ENCODE data around the gene FGF14. TPM values are rescaled to one million over a fixed set of nuclear protein-coding genes. Genes with fewer than 3 reads are reported as not detected.

FGF14 gene
- total and polyA plus RNA-seq, 2 of the 4 experiments (the other 2 are of a cell fraction) = under 0.01 TPM; not detected in 1

GRCh38 chr13:102195566-102196462, 206.0 kb downstream of the FGF14 start:
- Histone ChIP-seq H3K27me3 (ENCODE audit: control insufficient read depth, insufficient read depth, low read length) (no peaks in the 10 kb centered on the region), H3K4me2 (ENCODE audit: low read depth, low read length) (no peak overlapping the region), H2BK15ac (ENCODE audit: low read depth, low read length) (no peak overlapping the region), H2BK120ac (ENCODE audit: low read depth, low read length) (no peak overlapping the region), H3K4ac (ENCODE audit: low read depth, low read length) (no peak overlapping the region), H2BK5ac (ENCODE audit: low read depth, low read length, poor library complexity, severe bottlenecking) (no peak overlapping the region), H3K9ac (ENCODE audit: low read depth, low read length) (no peak overlapping the region), H2AK5ac (ENCODE audit: low read depth, low read length) (no peak overlapping the region), H2AFZ (replicated peaks; ENCODE audit: low read length, poor library complexity) (no peak overlapping the region), H3K23ac (ENCODE audit: low read depth, low read length) (no peak overlapping the region), H4K5ac (ENCODE audit: low read depth, low read length) (no peak overlapping the region), H4K8ac (ENCODE audit: low read depth in 2 of 2, low read length in 2 of 2) (no peak overlapping the region; a peak in 1 of 4 replicates), H3K79me1 (ENCODE audit: low read depth in 1 of 2, low read length in 2 of 2) (no peaks in the 10 kb centered on the region), H3K27ac (ENCODE audit: insufficient read depth, low read length) (peak overlapping the region; percentile 33; the same call in 1 of the 2 replicates), H3K14ac (replicated peaks; ENCODE audit: low read depth, low read length) (no peak overlapping the region), H2BK20ac (ENCODE audit: low read depth, low read length) (0 out of 2 replicates have a peak overlapping the region, but pooled peaks have one; percentile 35), H3K56ac (ENCODE audit: extremely low read depth, insufficient read depth, low read length) (no peak overlapping the region), H3K9me1 (ENCODE audit: insufficient read depth, low read length) (peaks cover 8% of the 10 kb centered on the region), H4K20me1 (ENCODE audit: insufficient read depth, low read length) (no peaks in the 10 kb centered on the region), H3K18ac (ENCODE audit: low read depth, low read length) (no peak overlapping the region), H4K91ac (ENCODE audit: insufficient read depth, low read depth, low read length) (no peak overlapping the region), H3K4me1 (ENCODE audit: control insufficient read depth, insufficient read depth, low read length) (peaks cover 6% of the 10 kb centered on the region; the same call in 1 of the 2 replicates), H3K9me3 (ENCODE audit: control insufficient read depth, insufficient read depth, low read length) (no peaks in the 10 kb centered on the region), H3K36me3 (ENCODE audit: control insufficient read depth, insufficient read depth, low read length) (no peaks in the 10 kb centered on the region), H3K4me3 (ENCODE audit: insufficient read depth, low read depth, low read length) (no peak overlapping the region), H2AK9ac (replicated peaks; ENCODE audit: low read depth, low read length, poor library complexity) (no peak overlapping the region)
- dilution Hi-C loops (cut with HindIII; ENCODE audit: low sequenced_read_pairs, unreplicated experiment) (no loop called here), intact Hi-C loops (cut with micrococcal nuclease) (loop anchor here (5.0 kb wide), 1 partner anchor 361 kb away; no protein-coding TSS in a partner anchor), in situ Hi-C loops (cut with MboI; ENCODE audit: low sequenced_read_pairs) (no loop called here)
- no CpG with 5 or more reads among the region's 4 CpGs for WGBS, 2 experiments (ENCODE audit: extremely low coverage in 2 of 2, insufficient read length in 1 of 2)
- CTCF ChIA-PET = interaction anchor here (0.6 kb wide), 1 partner anchor 144 kb away, joined by 4 read pairs; no protein-coding TSS in a partner anchor
- ATAC-seq (ENCODE audit: low read depth) (peak; percentile 33; the same call in 1 of the 2 replicates), DNase-seq (peak; percentile 47)
- no peak for TF ChIP-seq ELK1 (IDR thresholded peaks at IDR 0.05; ENCODE audit: borderline replicate concordance, low read depth, low read length)
- no peak for TF ChIP-seq CHD1 (IDR thresholded peaks at IDR 0.05; ENCODE audit: low read depth, low read length)
- no peak for TF ChIP-seq USF2 (IDR thresholded peaks at IDR 0.05; ENCODE audit: low read depth, low read length)
- TF ChIP-seq MAZ (IDR thresholded peaks at IDR 0.05; ENCODE audit: borderline replicate concordance, low read depth, low read length) = no peak
- no peak for TF ChIP-seq RFX5 (IDR thresholded peaks at IDR 0.05; ENCODE audit: low read depth, low read length)
- TF ChIP-seq, protein P1, sequence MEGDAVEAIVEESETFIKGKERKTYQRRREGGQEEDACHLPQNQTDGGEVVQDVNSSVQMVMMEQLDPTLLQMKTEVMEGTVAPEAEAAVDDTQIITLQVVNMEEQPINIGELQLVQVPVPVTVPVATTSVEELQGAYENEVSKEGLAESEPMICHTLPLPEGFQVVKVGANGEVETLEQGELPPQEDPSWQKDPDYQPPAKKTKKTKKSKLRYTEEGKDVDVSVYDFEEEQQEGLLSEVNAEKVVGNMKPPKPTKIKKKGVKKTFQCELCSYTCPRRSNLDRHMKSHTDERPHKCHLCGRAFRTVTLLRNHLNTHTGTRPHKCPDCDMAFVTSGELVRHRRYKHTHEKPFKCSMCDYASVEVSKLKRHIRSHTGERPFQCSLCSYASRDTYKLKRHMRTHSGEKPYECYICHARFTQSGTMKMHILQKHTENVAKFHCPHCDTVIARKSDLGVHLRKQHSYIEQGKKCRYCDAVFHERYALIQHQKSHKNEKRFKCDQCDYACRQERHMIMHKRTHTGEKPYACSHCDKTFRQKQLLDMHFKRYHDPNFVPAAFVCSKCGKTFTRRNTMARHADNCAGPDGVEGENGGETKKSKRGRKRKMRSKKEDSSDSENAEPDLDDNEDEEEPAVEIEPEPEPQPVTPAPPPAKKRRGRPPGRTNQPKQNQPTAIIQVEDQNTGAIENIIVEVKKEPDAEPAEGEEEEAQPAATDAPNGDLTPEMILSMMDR (conservative IDR thresholded peaks at IDR 0.05; ENCODE audit: low read depth, low read length) = no peak
- no peak for TF ChIP-seq CEBPB (IDR thresholded peaks at IDR 0.05; ENCODE audit: low read depth, low read length)
- TF ChIP-seq POLR2A (IDR thresholded peaks at IDR 0.05; ENCODE audit: low read depth, low read length) = no peak
- TF ChIP-seq NFE2L2 (IDR thresholded peaks at IDR 0.05; ENCODE audit: low read depth, low read length) = no peak
- no peak for TF ChIP-seq RCOR1 (IDR thresholded peaks at IDR 0.05; ENCODE audit: insufficient replicate concordance, low read length)
- no TSS peak for BruUV-seq (replicated peaks)
- POLR2A ChIA-PET (ENCODE audit: unreplicated experiment) = no interaction called here

Data from IMR-90 (cell line).